Liver (tissue), 9 donors: ENCODE results near the gene TCAP. TPM values are rescaled to one million over a fixed set of nuclear protein-coding genes. Genes with fewer than 3 reads are reported as not detected.

Experiments
- DNase-seq: peaks from one replicate; pipeline ENCODE4 v3.0.0-alpha.2; 2017; ENCODE audit warnings: low spot score
- H3K27ac ChIP-seq, 2 donors: one replicate each; pipeline ENCODE4 v1.7.0; 2013; ENCODE audit warnings: inconsistent platforms in 2 of 2, low read length in 2 of 2, control low read depth in 1 of 2, low read depth in 1 of 2, mild to moderate bottlenecking in 1 of 2
- H3K27me3 ChIP-seq, 4 donors: one replicate each; pipeline versions ENCODE4 v1.6.1 to v1.7.0; 2013; ENCODE audit warnings: low read length in 3 of 4, inconsistent platforms in 1 of 4, mild to moderate bottlenecking in 1 of 4, moderate library complexity in 1 of 4; ENCODE audit not compliant: control insufficient read depth in 4 of 4, insufficient read depth in 4 of 4
- H3K36me3 ChIP-seq, 4 donors: one replicate each; pipeline versions ENCODE4 v1.6.1 to v1.7.0; 2013; ENCODE audit warnings: low read length in 3 of 4, mild to moderate bottlenecking in 3 of 4, low read depth in 1 of 4, moderate library complexity in 1 of 4; ENCODE audit not compliant: control insufficient read depth in 4 of 4, insufficient read depth in 3 of 4
- H3K4me1 ChIP-seq, 4 donors: one replicate each; pipeline versions ENCODE4 v1.6.1 to v1.7.0; 2013; ENCODE audit warnings: low read length in 3 of 4, mild to moderate bottlenecking in 3 of 4, moderate library complexity in 1 of 4; ENCODE audit not compliant: control insufficient read depth in 4 of 4, insufficient read depth in 4 of 4
- H3K4me3 ChIP-seq, 3 donors: one replicate each; pipeline versions ENCODE4 v1.6.1 to v1.7.0; 2013; ENCODE audit warnings: low read length in 3 of 3, control low read depth in 1 of 3, low read depth in 1 of 3, mild to moderate bottlenecking in 1 of 3
- H3K9ac ChIP-seq, 2 donors: one replicate each; pipeline ENCODE4 v1.7.0; 2013; ENCODE audit warnings: low read length in 2 of 2, mild to moderate bottlenecking in 2 of 2, moderate library complexity in 2 of 2, control low read depth in 1 of 2, low read depth in 1 of 2
- H3K9me3 ChIP-seq, 4 donors: one replicate each; pipeline versions ENCODE4 v1.6.1 to v1.7.0; 2013; ENCODE audit warnings: low read length in 3 of 4; ENCODE audit not compliant: control insufficient read depth in 4 of 4
- FOXA1 ChIP-seq: IDR thresholded peaks from 2 replicates; pipeline ENCODE4 v1.6.1; 2016; ENCODE audit warnings: antibody characterized with exemption
- FOXA2 ChIP-seq: IDR thresholded peaks from 2 replicates; pipeline ENCODE4 v1.6.1; 2016; ENCODE audit warnings: antibody characterized with exemption
- GABPA ChIP-seq, 2 donors: IDR thresholded peaks in 1 of 2; conservative IDR thresholded peaks in 1 of 2; 2 replicates each; pipeline ENCODE4 v1.6.1; 2016; ENCODE audit warnings: antibody characterized with exemption in 2 of 2, mild to moderate bottlenecking in 1 of 2, moderate library complexity in 1 of 2
- HNF4A ChIP-seq, 2 donors: conservative IDR thresholded peaks; 2 replicates each; pipeline ENCODE4 v1.6.1; 2016; ENCODE audit warnings: antibody characterized with exemption in 2 of 2, mild to moderate bottlenecking in 2 of 2
- HNF4G ChIP-seq: IDR thresholded peaks from 2 replicates; pipeline ENCODE4 v1.6.1; 2016; ENCODE audit warnings: antibody characterized with exemption
- JUND ChIP-seq, 2 donors: IDR thresholded peaks; 2 replicates each; pipeline ENCODE4 v1.6.1; 2016; ENCODE audit warnings: antibody characterized with exemption in 2 of 2
- NR2F2 ChIP-seq: IDR thresholded peaks from 2 replicates; pipeline ENCODE4 v1.6.1; 2016; ENCODE audit warnings: antibody characterized with exemption
- RXRA ChIP-seq, 2 donors: IDR thresholded peaks; 2 replicates each; pipeline ENCODE4 v1.6.1; 2017 to 2018; ENCODE audit warnings: antibody characterized with exemption in 2 of 2, mild to moderate bottlenecking in 1 of 2
- SP1 ChIP-seq: IDR thresholded peaks from 2 replicates; pipeline ENCODE4 v1.6.1; 2018; ENCODE audit warnings: antibody characterized with exemption, mild to moderate bottlenecking
- TAF1 ChIP-seq: conservative IDR thresholded peaks from 2 replicates; pipeline ENCODE4 v1.6.1; 2016; ENCODE audit warnings: antibody characterized with exemption, mild to moderate bottlenecking
- YY1 ChIP-seq: IDR thresholded peaks from 2 replicates; pipeline ENCODE4 v1.6.1; 2016; ENCODE audit warnings: antibody characterized with exemption, mild to moderate bottlenecking
- WGBS: extraction: QIAGEN DNeasy Blood & Tissue Kit; methylation state at CpG from one replicate; pipeline ENCODE4 v1.1.7; 2013; 5-methylcytosine and 5-hydroxymethylcytosine counted together
- polyA plus RNA-seq, 2 donors: library from polyadenylated mRNA; stranded (reverse) in 1 of 2; unstranded in 1 of 2; fragments of 200-250 nt in 1 of 2; fragments of >200 nt in 1 of 2; fragmentation: Nextera tagmentation in 1 of 2; extraction: Ambion mirVana in 1 of 2; gene quantifications; one replicate each; pipeline versions ENCODE4 v1.2.1 to v1.2.3, GENCODE V29; 2013 to 2015
- total RNA-seq, 2 donors: library from RNA; depleted of rRNA; stranded (reverse); fragments of >200 nt; gene quantifications; one replicate each; pipeline ENCODE4 v1.2.3, GENCODE V29; 2014
- TF ChIP-seq, protein P1 (sequence below): IDR thresholded peaks from 2 replicates; pipeline ENCODE4 v1.6.1; 2016; ENCODE audit warnings: antibody characterized with exemption
- TF ChIP-seq, protein P2 (sequence below): IDR thresholded peaks from 2 replicates; pipeline ENCODE4 v1.6.1; 2016; ENCODE audit warnings: antibody characterized with exemption
- TF ChIP-seq, protein P3 (sequence below): IDR thresholded peaks from 2 replicates; pipeline ENCODE4 v1.6.1; 2016; ENCODE audit warnings: antibody characterized with exemption
- donor health status: healthy.
- donor health status: healthy.
- donor health status: healthy.
- donor health status: healthy.
- donor health status: healthy.

Gene TCAP
- total and polyA plus RNA-seq, 4 donors: 0.14 to 0.67 (median 0.22) TPM; not detected in 1

DNA sequence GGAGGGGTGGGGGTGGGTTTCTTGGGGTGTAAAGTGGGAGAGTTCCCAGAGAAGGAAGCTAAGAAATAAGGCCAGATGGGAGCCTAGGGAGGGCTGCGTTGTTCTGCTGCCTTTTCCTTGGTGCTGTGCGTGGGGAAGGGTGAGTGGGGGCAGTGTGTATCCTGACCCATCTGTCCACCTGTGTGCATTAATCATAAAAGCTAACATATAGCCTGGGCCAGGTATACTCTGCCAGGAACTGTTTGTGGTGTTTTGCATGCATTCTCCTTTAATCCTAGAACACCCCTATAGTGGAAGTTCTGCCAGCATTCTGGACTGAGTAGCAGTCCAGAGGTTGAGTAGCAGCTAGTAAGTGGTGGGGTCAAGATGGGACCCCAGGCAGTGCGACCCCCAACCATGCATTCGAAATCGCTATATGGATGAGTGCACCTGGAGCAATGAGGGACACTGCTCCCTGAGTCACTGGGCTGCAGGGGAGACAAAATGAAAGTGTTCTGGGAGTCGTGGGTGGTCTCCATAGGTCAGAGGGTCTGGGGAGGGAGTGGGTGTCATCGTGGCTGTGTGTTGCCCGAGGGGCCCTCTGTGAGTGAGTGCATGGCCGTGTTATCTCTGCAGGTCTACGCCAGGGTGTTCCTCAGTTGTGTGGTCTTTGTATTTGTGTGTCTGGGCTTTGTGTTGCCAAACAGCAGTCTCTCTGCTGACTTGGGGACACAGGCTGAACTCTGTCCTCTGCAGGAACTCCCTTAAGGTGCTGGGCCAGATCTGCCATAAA, 36.0 kb downstream of the TCAP start:
- peaks cover 28 to 62% (median 54%) of the 10 kb centered on the region in 4 donors for H3K4me1 ChIP-seq
- H3K27ac ChIP-seq: peak overlapping the region; percentile 95 to 98
- TF ChIP-seq HNF4A (conservative IDR thresholded peaks at IDR 0.05) (no peak), FOXA1 (no peak), HNF4G (no peak), RXRA (IDR thresholded peaks at IDR 0.05) (no peak), JUND (IDR thresholded peaks at IDR 0.05) (no peak), GABPA (IDR thresholded peaks at IDR 0.05 in 1 of 2, conservative IDR thresholded peaks at IDR 0.05 in 1 of 2) (no peak), FOXA2 (no peak), NR2F2 (no peak)
- TF ChIP-seq, protein P1, sequence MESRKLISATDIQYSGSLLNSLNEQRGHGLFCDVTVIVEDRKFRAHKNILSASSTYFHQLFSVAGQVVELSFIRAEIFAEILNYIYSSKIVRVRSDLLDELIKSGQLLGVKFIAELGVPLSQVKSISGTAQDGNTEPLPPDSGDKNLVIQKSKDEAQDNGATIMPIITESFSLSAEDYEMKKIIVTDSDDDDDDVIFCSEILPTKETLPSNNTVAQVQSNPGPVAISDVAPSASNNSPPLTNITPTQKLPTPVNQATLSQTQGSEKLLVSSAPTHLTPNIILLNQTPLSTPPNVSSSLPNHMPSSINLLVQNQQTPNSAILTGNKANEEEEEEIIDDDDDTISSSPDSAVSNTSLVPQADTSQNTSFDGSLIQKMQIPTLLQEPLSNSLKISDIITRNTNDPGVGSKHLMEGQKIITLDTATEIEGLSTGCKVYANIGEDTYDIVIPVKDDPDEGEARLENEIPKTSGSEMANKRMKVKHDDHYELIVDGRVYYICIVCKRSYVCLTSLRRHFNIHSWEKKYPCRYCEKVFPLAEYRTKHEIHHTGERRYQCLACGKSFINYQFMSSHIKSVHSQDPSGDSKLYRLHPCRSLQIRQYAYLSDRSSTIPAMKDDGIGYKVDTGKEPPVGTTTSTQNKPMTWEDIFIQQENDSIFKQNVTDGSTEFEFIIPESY: no peak
- TF ChIP-seq, protein P2, sequence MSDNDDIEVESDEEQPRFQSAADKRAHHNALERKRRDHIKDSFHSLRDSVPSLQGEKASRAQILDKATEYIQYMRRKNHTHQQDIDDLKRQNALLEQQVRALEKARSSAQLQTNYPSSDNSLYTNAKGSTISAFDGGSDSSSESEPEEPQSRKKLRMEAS: no peak
- H3K9me3 ChIP-seq: no peaks in the 10 kb centered on the region
- no peaks in the 10 kb centered on the region for H3K27me3 ChIP-seq
- H3K4me3 ChIP-seq: peak overlapping the region in 2 of 3 donors; percentile 31 to 81
- peak overlapping the region; percentile 8 to 74 for H3K9ac ChIP-seq
- 26% methylated on average over 10 of the region's 10 CpGs for WGBS
- no peaks in the 10 kb centered on the region for H3K36me3 ChIP-seq
- DNase-seq: no peak

DNA sequence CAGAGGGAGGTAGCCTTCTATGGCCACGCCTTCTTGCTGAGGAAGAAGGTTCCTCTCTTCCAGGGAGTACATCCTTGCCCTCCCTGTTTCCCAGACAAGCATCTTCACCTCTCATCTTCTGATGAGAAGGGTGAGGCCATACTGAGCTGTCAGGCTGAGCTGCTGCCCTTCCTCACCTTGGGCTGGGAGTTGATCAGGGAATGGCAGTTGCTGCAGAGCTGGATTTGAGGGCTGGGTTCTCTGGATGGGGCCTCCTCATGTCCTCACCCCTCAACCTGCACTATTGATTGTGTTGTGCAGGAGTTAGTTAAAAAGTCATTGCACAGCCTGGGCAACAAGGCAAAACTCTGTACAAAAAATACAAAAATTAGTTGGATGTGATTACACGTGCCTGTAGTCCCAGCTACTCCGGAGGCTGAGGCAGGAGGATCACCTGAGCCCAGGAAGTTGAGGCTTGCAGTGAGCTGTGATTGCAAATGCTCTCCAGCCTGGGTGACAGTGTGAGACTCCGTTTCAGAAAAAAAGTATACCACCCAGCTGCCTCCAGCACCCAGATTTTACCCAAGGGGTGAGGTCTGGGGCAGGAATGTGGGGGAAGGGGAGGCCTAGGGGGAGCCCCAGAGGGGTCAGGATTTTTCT, 36.8 kb downstream of the TCAP start:
- H3K9me3 ChIP-seq: no peaks in the 10 kb centered on the region
- 61% methylated on average over 4 of the region's 4 CpGs for WGBS
- peaks cover 31 to 67% (median 59%) of the 10 kb centered on the region in 4 donors for H3K4me1 ChIP-seq
- no peak for DNase-seq
- no peaks in the 10 kb centered on the region for H3K27me3 ChIP-seq
- TF ChIP-seq FOXA1 (no peak), TAF1 (no peak), RXRA (IDR thresholded peaks at IDR 0.05) (no peak), SP1 (no peak), NR2F2 (no peak), FOXA2 (no peak), YY1 (no peak), HNF4A (conservative IDR thresholded peaks at IDR 0.05) (no peak)
- TF ChIP-seq, protein P3, sequence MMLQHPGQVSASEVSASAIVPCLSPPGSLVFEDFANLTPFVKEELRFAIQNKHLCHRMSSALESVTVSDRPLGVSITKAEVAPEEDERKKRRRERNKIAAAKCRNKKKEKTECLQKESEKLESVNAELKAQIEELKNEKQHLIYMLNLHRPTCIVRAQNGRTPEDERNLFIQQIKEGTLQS: no peak
- TF ChIP-seq, protein P2: no peak
- H3K27ac ChIP-seq: peak overlapping the region; percentile 95 to 98
- H3K9ac ChIP-seq: no peak overlapping the region
- H3K4me3 ChIP-seq: no peak overlapping the region
- H3K36me3 ChIP-seq: no peaks in the 10 kb centered on the region
